Kidney tubule cell (primary cell): ENCODE data around the gene TBL1X.

Source experiments
- DNase-seq: peaks from one replicate; pipeline ENCODE4 v3.0.0-alpha.2; 2018; ENCODE audit warnings: low spot score

TBL1X gene

GRCh38 chrX:9587642-9588041, 122.8 kb downstream of the TBL1X start:
- DNase-seq = no peak

- no peak for DNase-seq
Measured at GRCh38 chrX:9591496-9591895, 126.6 kb downstream of the TBL1X start.

- DNase-seq = no peak
Measured at GRCh38 chrX:9593756-9594155, 128.9 kb downstream of the TBL1X start.

- no peak for DNase-seq
Measured at GRCh38 chrX:9595174-9595573, 130.3 kb downstream of the TBL1X start.

GRCh38 chrX:9596837-9597236, 132.0 kb downstream of the TBL1X start:
- no peak for DNase-seq

GRCh38 chrX:9597361-9598035, 132.6 kb downstream of the TBL1X start:
- peak; percentile 55 for DNase-seq

- DNase-seq = peak; percentile 32
Measured at GRCh38 chrX:9598344-9598743, 133.5 kb downstream of the TBL1X start.

GRCh38 chrX:9604111-9604907, 139.5 kb downstream of the TBL1X start:
- DNase-seq = peak; percentile 89

GRCh38 chrX:9604908-9605306, 140.0 kb downstream of the TBL1X start:
- no peak for DNase-seq

- peak; percentile 47 for DNase-seq
Measured at GRCh38 chrX:9605484-9605883, 140.6 kb downstream of the TBL1X start.

- no peak for DNase-seq
Measured at GRCh38 chrX:9606971-9607370, 142.1 kb downstream of the TBL1X start.

- DNase-seq = no peak
Measured at GRCh38 chrX:9609499-9609898, 144.6 kb downstream of the TBL1X start.

- DNase-seq = no peak
Measured at GRCh38 chrX:9609987-9610386, 145.1 kb downstream of the TBL1X start.

GRCh38 chrX:9610771-9611392, 146.0 kb downstream of the TBL1X start:
- peak; percentile 13 for DNase-seq

GRCh38 chrX:9611436-9612145, 146.7 kb downstream of the TBL1X start:
- DNase-seq = peak; percentile 20

- DNase-seq = no peak
Measured at GRCh38 chrX:9612146-9612505, 147.3 kb downstream of the TBL1X start.

GRCh38 chrX:9614016-9614415, 149.2 kb downstream of the TBL1X start:
- peak; percentile 90 for DNase-seq

GRCh38 chrX:9619133-9619532, 154.3 kb downstream of the TBL1X start:
- no peak for DNase-seq

- DNase-seq = no peak
Measured at GRCh38 chrX:9619581-9619980, 154.7 kb downstream of the TBL1X start.

- no peak for DNase-seq
Measured at GRCh38 chrX:9622128-9622527, 157.3 kb downstream of the TBL1X start.

- DNase-seq = peak; percentile 15
Measured at GRCh38 chrX:9626379-9626778, 161.5 kb downstream of the TBL1X start.

GRCh38 chrX:9627922-9628321, 163.1 kb downstream of the TBL1X start:
- DNase-seq = peak; percentile 9
